ENCODE measurements around the gene PREX1. TPM values are rescaled to one million over a fixed set of nuclear protein-coding genes. Genes with fewer than 3 reads are reported as not detected.

PREX1 gene
- total RNA-seq, 1 donor from 2014 or later, result 235 TPM

DNA sequence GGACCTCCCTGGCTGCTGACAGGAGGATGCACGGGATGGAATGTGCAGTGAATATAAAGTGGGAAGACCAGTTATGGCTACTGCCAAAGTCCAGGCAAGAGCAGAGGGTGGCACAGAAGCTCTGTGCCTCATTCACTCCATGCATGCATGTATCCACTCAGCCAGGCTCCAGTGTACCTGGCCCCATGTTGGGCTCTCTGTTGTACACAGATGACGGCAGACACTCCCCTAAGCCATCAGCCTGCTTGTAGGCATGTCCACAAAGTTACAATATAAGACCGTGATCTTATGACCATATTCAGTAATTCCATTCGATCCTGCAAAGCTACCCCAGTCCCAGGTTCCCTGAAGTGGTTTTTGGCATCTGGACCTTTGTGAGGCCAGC is 116.8 kb downstream of the PREX1 start:
- Mint-ChIP-seq H3K27me3 (ENCODE audit: unreplicated experiment) (peaks cover 6% of the 10 kb centered on the region), H3K36me3 (ENCODE audit: unreplicated experiment) (peaks cover 9% of the 10 kb centered on the region), H3K9me3 (ENCODE audit: unreplicated experiment) (peaks cover 13% of the 10 kb centered on the region), H3K4me1 (ENCODE audit: low read depth, unreplicated experiment) (peaks cover 24% of the 10 kb centered on the region), H3K4me3 (ENCODE audit: unreplicated experiment) (no peak overlapping the region), H3K27ac (ENCODE audit: unreplicated experiment) (peak overlapping the region; percentile 55)
- TF ChIP-seq, protein P1, sequence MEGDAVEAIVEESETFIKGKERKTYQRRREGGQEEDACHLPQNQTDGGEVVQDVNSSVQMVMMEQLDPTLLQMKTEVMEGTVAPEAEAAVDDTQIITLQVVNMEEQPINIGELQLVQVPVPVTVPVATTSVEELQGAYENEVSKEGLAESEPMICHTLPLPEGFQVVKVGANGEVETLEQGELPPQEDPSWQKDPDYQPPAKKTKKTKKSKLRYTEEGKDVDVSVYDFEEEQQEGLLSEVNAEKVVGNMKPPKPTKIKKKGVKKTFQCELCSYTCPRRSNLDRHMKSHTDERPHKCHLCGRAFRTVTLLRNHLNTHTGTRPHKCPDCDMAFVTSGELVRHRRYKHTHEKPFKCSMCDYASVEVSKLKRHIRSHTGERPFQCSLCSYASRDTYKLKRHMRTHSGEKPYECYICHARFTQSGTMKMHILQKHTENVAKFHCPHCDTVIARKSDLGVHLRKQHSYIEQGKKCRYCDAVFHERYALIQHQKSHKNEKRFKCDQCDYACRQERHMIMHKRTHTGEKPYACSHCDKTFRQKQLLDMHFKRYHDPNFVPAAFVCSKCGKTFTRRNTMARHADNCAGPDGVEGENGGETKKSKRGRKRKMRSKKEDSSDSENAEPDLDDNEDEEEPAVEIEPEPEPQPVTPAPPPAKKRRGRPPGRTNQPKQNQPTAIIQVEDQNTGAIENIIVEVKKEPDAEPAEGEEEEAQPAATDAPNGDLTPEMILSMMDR (IDR thresholded peaks at IDR 0.05; ENCODE audit: partially characterized antibody, unreplicated experiment), result no peak
- DNase-seq, result no peak

DNA sequence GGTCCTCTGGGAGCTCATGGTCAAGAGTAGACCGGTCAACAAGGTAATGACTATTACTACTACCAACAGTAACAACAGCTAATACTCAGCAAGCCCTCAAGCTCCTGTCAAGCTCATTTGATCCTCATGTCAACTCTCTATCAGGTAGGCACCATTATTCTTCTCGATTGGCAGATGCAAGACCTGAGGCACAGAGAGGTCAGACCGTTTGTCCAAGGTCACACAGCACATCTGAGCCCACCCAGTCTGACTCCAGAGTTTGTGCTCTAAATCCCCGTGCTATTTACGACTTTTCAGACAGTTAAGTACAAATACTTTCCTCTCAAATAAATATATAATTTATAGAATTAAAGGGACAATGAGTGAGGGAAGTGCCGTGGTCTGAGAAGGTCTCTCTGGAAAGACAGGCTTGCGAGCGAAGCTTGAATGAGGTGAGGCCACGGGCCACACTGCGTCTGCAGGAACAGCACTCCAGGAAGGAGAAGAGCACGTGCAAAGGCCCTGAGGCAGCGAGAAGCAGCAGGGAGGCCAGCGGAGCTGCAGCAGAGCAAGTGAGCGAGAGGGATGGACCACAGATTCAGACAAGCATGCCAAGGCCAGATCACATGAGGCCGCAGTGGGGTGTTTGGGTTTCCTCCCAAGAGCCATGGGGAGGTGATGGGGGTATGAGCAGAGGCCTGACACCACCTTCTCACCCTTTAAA is 117.3 kb downstream of the PREX1 start:
- no peak for DNase-seq
- Mint-ChIP-seq H3K27ac (ENCODE audit: unreplicated experiment) (peak overlapping the region; percentile 79), H3K4me1 (ENCODE audit: low read depth, unreplicated experiment) (peaks cover 27% of the 10 kb centered on the region), H3K9me3 (ENCODE audit: unreplicated experiment) (peaks cover 13% of the 10 kb centered on the region), H3K36me3 (ENCODE audit: unreplicated experiment) (peaks cover 9% of the 10 kb centered on the region), H3K4me3 (ENCODE audit: unreplicated experiment) (no peak overlapping the region), H3K27me3 (ENCODE audit: unreplicated experiment) (peaks cover 8% of the 10 kb centered on the region)
- TF ChIP-seq, protein P1 (IDR thresholded peaks at IDR 0.05; ENCODE audit: partially characterized antibody, unreplicated experiment), result no peak

DNA sequence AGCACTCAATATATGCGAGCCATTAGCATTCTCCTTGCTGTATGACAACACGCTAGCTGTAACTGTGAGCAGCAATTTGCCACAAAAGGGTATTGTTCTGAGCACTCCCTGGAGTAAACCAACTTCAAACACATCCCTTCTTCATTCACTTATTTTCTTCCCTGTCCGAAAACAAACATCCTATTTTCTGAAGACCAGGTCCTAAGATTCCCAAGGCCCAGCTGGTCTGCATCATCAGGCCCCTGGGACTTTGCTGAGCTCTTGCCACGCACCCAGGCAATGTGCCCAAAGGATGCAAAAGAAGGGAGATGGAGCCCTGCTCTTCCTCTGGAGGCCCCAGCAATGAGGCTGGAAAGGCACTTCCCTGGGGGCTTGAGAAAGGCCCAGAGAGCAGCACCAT is 118.1 kb downstream of the PREX1 start:
- TF ChIP-seq, protein P1 (IDR thresholded peaks at IDR 0.05; ENCODE audit: partially characterized antibody, unreplicated experiment), result no peak
- Mint-ChIP-seq H3K27me3 (ENCODE audit: unreplicated experiment) (peaks cover 9% of the 10 kb centered on the region), H3K4me3 (ENCODE audit: unreplicated experiment) (no peak overlapping the region), H3K27ac (ENCODE audit: unreplicated experiment) (no peak overlapping the region), H3K36me3 (ENCODE audit: unreplicated experiment) (peaks cover 9% of the 10 kb centered on the region), H3K4me1 (ENCODE audit: low read depth, unreplicated experiment) (peaks cover 31% of the 10 kb centered on the region), H3K9me3 (ENCODE audit: unreplicated experiment) (peaks cover 13% of the 10 kb centered on the region)
- DNase-seq, result no peak

DNA sequence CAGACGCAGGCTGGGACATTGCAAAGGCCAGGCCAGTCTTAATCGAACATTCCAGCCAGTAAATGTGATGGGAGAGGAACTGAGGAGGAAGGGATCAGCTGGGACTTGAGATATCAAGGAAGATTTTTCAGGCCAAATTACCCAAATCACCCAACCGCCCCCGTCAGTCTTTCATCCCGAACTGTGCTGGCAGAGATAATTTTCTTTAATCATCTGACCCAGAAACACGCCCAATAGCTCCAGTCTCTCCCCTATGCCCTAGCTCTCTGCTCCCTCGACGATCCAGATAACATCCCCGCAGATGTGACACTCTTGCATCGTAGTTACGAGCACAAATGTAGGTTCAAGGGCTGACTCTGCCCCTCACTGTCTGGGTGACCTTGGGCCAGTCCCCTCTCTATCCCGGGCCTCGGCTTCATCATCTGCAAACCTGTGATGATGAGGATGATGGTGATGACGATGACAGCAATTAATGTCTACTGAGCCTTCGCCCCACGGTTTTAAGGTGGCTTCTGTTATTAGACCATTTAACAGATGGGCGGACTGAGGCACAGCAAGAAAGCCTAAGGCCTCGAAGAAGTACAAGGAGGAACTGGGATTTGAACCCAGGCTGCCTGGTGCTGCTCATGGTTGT is 118.6 kb downstream of the PREX1 start:
- peaks cover 14% of the 10 kb centered on the region for H3K9me3 Mint-ChIP-seq (ENCODE audit: unreplicated experiment)
- H3K27ac Mint-ChIP-seq (ENCODE audit: unreplicated experiment), result no peak overlapping the region
- no peak overlapping the region for H3K4me3 Mint-ChIP-seq (ENCODE audit: unreplicated experiment)
- DNase-seq, result no peak
- peaks cover 9% of the 10 kb centered on the region for H3K36me3 Mint-ChIP-seq (ENCODE audit: unreplicated experiment)
- TF ChIP-seq, protein P1 (IDR thresholded peaks at IDR 0.05; ENCODE audit: partially characterized antibody, unreplicated experiment), result no peak
- H3K4me1 Mint-ChIP-seq (ENCODE audit: low read depth, unreplicated experiment), result peaks cover 36% of the 10 kb centered on the region
- peaks cover 14% of the 10 kb centered on the region for H3K27me3 Mint-ChIP-seq (ENCODE audit: unreplicated experiment)

DNA sequence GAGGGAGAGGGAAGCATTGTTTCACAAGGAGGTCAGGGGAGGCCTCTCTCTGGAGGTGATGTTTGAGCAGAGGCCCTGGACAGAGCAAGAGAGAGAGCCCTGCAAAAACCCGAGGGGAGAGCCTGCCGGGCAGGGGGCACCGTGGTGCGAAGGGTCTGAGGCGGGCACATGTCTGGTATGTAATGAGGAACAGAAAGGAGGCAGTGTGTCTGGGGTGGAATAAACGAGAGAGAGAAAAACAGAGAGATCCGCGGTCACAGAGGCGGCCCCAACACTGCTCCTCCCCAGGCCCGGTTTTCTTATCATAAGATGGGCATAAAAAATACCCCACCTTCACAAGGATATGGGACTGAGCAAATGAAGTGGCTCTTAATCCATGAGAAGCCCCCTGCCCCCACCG is 119.2 kb downstream of the PREX1 start:
- Mint-ChIP-seq H3K4me3 (ENCODE audit: unreplicated experiment) (no peak overlapping the region), H3K4me1 (ENCODE audit: low read depth, unreplicated experiment) (peaks cover 42% of the 10 kb centered on the region), H3K27ac (ENCODE audit: unreplicated experiment) (peak overlapping the region; percentile 50), H3K27me3 (ENCODE audit: unreplicated experiment) (peaks cover 16% of the 10 kb centered on the region), H3K36me3 (ENCODE audit: unreplicated experiment) (peaks cover 9% of the 10 kb centered on the region), H3K9me3 (ENCODE audit: unreplicated experiment) (peaks cover 14% of the 10 kb centered on the region)
- DNase-seq, result no peak
- TF ChIP-seq, protein P1 (IDR thresholded peaks at IDR 0.05; ENCODE audit: partially characterized antibody, unreplicated experiment), result no peak
